Cerebellar nuclear complex (tissue), 1 donor: ENCODE results near the gene E2F2.
"Not testable (repeated sequence)": the region's sequence is repeated elsewhere in the genome, so short reads cannot be mapped to it uniquely, and the experiment has no call there.

Experiments
- DNase-seq, 2 experiments: peaks; one replicate each; lab custom pipeline; 2025; lab: John Stamatoyannopoulos, UW

The E2F2 gene

DNA sequence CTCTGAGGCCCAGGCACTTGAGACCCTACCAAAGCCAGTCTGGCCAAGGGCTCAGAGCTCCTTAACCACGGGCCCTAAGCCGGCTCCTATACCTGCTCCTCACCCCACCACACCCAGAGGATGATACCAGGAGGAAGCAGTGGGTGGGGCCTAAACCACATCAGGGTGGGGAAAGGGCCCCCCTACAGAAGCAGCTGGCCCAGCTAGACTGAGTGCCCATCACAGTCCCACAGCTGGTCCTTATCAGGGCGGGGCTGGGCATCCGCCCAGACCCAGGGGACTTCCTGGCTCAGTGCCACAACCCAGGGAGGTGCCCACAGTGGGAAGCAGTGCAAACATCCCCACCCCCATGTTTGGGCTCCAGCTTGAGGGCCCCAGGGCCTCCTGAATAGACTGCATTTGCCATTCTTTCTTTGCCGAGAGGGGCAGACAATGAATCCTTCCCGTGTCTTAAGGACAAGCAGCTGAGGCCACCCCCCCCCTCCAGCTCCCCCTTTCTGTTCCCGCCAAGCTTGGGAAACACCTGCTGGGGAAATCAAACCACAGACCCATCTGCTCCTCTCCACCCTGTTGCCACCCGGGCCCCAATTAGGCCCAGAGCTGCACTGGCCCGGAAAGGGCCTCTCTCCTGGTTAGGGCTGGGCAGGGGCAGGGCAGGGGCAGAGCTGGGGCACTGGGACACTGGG is 6.2 kb downstream of the E2F2 start:
- DNase-seq, result no peak

DNA sequence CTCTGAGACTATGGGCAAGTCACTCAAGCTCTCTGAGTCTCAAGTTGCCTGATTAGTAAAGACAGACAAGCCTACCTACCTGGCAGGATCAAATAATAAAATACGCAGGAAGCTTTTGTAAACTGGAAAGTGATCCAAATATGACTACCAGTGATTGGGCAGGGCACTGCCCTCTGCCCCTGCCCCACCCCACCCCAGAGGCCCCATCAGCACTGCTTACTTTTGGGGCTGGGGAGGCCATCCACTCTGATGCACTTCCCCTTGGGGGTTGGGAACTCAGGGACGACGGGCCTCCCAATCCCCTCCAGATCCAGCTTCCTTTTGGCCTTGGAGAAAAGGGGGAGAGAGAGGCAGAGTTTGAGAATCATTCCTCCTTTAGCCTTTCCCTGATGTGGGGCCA is 6.9 kb downstream of the E2F2 start:
- no peak for DNase-seq

DNA sequence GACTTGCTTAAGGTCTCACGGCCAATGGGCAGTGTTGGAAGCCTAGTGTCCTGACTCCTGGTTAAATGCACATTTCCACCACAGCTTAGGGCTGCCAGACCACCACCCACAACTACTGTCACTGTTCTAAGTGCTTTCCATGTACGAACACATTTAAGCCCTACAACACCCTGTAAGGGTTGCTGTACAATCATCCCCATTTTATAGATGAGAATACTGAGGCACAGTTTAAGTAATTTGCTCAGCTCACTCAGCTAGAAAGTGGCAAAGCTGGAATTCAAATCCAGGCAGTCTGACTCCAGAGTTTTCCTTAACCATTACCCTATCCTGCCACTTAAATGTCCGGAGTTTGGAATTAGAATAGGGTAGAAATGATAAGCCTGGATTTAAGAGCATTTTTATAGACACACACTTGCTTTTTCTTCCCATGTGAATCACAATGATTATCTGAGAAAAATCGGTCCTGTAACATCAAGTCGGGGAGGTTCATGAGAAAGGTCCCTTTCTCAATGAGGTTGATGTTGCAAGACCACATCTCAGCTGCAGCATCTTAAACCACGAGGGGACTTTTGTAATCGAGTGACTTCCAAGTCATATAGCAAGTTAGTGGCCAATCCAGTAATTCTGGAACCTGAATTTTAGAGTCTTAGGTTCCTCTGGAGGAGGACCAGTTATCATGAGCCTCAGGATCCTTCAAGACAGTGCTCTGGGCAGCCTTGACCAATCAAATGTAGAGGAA is 8.6 kb downstream of the E2F2 start:
- DNase-seq, result no peak

DNA sequence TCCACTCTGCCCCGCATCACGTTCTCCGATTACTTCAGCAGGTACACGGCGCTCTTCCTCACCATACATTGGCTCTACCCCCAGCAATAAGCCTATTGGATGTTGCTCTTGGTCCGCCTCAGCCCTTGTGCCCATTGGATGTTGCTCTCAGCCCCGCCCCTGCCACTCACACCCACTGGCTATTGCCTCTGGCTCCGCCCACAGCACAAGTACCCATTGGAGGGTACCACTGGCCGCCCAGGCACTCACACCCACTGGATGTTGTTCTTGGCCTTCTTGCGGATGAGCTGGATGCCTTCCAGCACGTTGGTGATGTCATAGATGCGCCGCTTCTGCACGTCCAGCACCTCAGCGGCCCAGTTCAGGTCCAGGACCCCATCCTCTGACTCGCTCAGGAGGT is 9.4 kb downstream of the E2F2 start:
- DNase-seq, result no peak

DNA sequence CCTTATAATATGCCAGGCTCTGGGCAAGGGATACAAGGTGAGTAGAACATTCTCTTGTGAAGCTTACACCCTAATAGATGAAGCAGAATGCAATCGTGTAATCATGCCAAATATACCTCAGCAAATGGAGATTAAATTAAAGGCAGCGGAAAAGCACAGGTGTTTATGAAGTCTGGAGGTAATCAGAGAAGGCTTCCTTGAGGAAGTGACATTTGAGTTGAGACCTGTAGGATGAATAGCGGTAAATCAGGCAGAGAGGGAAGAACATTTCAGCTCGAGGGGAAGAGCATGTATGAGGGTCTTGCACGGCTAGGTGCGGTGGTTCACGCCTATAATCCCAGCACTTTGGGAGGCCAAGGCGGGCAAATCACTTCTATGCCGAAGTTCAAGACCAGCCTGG is 13.5 kb downstream of the E2F2 start:
- DNase-seq, result no peak

DNA sequence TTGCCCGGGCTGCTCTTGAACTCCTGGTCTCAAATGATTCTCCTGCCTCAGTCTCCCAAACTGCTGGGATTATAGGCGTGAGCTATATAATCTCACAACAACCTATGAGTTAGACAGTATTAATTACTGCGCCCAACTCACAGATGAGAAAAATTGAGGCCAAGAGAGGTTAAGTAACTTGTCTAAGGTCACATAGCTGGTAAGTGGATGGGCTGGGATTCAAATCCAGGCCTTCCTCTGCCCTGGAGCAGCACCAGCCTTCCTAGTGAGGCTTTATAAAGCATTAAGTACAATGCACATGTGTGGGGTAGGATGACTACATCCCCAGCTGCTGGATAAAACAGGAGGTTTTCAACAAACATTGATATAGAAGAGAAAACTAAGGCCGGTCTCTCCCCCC is 15.1 kb downstream of the E2F2 start:
- no peak for DNase-seq

DNA sequence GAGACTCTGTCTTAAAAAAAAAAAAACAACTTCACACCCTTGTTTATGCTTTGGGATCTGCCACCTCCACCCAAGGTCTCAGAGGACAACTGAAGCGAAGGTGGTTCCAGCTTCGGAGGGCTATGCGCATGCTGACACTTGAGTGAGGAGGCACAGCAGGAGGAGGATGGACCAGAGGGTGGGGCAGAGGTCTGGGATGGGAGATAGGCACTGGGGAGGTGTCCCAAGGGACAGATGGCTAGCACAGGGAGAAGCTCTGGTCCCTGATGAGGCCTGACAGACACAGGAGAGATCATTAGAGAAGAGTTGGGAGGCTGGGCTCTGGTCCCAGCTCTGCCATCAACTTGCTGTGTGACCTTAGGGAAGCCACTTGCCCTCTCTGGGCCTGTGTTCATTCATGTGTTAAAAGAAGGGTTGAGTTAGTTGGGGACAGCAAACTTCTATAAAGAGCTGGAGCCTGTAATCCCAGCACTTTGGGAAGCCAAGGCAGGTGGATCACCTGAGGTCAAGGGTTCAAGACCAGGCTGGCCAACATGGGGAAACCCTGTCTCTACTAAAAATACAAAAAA is 16.8 kb downstream of the E2F2 start:
- no peak for DNase-seq

DNA sequence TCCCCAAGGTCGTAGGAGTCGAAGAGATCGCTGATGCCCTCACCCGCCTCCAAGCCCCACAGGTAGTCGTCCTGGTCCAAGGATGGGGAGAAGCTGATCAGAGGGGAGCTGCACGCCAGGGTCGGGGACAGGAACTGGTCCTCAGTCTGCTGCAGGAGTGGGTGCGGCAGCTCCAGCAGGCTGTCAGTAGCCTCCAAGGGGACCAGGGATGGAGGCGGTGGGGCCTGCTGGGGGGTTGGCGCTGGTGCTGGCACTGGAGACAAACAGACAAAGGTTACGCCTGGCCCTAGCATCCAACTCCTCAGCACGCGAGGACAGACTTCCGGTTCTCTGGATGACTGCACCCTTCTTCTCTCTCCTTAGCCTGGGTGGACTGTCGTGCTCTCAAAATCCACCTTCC is 21.1 kb downstream of the E2F2 start:
- no peak for DNase-seq

DNA sequence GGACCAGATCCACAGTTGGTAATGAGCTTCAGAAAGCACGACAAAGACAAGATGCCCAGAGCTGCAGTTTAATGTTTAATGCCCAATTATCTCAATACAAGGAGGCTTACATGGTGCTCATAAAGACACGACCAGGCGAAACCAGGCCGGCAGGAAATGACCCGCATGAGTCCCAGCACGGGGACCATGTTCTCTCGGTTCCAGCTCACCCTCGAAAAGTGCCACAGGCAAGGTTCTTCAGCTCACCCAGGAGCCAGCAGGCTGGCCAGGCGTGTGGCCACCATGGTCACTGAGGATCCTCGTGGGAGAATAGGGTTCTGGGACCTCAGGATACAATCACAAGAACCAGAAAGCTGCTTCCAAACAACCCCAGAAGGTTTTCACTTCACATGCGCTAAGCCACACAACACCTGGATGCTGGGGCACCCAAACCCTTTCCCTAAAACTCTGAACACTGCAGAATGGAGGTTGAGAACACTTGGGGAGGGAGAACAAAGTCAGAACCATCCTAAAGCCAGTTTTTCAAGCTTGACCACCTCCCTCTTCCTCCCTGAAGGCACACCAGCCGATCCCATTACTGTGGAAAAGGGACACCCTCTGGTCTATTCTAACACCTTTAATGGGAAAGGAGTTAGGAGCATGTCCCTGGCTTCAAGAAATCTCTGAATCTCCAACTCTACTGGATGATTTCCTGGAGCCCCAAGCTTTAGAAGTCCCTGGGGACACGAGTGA is 24.5 kb downstream of the E2F2 start:
- no peak for DNase-seq

DNA sequence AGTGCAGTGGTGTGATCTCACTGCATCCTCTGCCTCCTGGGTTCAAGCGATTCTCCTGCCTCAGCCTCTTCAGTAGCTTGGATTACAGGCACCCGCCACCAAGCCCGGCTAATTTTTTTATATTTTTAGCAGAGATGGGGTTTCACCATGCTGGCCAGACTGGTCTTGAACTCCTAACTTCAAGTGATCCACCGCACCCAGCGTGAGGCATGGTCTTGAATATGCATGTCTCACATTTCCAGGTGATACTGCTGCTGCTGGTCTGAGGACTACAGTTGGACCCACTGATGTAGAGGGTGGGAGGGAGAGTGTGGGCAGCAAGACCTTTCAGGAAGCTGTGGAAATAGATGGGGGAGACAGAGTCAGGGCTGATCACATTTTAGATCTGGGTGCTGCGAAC is 25.2 kb downstream of the E2F2 start:
- no peak for DNase-seq

DNA sequence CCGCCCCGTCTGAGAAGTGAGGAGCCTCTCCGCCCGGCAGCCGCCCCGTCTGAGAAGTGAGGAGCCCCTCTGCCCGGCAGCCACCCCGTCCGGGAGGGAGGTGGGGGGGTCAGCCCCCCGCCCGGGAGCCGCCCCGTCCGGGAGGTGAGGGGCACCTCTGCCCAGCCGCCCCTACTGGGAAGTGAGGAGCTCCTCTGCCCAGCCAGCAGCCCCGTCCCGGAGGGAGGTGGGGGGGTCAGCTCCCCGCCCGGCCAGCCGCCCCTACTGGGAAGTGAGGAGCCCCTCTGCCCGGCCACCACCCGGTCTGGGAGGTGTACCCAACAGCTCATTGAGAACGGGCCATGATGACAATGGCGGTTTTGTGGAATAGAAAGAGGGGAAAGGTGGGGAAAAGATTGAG is 26.9 kb downstream of the E2F2 start:
- not testable (repeated sequence) for DNase-seq

DNA sequence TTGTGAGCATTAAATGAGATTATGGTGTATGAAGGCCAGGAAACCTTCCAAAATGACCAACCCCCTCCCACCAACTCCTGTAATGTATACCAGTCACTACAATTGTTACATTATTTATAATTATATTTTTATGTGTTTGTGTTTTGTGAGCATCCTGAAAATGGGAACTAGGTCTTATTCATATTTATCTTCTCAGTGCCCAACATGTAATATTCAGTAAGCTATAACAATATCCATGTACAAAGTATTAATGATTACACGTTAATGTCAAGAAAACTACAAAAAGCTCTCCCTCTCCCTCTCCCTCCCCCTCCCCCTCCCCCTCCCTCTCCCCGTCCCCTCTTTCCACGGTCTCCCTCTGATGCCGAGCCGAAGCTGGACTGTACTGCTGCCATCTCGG is 28.1 kb downstream of the E2F2 start:
- no peak for DNase-seq

DNA sequence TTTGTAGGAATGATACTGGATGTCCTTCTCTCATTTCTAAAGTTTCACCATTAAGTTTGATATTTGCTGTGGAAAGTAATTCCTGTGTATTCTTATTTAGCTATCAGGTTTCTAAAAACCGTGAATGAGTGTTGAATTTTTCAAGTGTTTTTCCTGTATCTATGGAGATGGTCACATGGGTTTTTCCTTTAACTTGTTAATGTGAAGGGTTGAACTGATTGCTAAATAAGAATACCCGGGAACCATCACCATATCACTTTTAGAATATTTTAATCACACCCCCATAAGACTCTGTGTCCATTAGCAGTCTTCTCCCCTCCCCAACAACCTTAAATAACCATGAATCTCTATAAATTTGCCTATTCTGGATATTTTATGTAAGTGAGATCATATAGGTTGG is 30.6 kb downstream of the E2F2 start:
- DNase-seq, result no peak

DNA sequence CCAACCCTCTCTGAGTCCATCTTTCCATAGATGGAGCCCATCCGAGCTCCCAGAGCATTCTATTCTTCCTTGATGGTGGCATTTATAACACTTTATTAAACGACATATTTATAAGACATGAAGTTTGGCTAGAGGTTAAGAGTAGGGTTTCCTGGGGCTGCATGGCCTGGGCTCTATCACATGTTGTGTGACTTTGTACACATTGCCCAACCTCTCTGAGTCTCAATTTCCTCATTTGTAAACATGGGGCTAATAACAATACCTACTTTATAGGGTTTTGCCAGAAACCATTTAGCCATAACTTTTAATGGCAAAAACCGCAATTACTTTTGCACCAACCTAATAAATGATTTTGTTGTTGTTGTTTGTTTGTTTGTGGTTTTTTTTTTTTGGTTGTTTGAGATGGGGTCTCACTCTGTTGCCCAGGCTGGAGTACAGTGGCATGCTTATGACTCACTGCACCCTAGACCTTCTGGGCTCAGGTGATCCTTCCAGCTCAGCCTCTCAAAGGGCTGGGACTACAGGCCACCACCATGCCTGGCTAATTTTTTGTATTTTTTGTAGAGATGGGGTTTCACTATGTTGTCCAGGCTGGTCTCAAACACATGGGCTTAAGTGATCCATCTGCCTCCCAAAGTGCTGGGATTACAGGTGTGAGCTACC is 33.1 kb downstream of the E2F2 start:
- no peak for DNase-seq

DNA sequence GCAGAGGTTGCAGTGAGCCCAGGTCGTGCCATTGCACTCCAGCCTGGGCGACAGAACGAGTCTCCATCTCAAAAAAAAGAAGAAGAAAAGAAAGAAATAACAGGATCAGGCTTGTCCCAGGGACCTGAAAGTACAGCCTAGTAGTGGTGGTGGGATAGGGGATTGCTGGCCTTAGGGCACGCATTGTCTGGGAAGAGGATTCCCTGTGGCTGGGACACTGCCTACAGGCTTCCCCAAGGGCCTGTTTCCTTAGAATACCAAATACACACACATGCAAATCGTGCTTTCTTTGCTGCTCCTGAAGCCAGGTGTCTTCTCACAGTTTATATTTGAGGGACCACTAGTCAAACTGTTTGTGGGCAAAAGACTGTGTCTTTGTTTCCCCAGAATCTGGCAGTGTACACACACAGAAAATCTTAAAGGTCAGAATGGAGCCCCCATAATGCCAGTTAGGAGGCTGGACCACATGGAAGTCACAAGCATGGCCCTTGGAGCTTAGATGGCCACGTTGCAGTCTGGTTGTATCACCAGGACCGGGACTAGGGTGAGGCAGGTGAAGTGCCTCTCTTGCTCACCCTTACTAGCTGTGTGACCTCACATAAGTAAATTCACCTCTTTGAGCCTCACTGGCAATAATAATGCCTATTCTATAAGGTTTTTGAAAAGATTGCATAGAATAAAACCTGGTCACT is 34.4 kb downstream of the E2F2 start:
- no peak for DNase-seq

DNA sequence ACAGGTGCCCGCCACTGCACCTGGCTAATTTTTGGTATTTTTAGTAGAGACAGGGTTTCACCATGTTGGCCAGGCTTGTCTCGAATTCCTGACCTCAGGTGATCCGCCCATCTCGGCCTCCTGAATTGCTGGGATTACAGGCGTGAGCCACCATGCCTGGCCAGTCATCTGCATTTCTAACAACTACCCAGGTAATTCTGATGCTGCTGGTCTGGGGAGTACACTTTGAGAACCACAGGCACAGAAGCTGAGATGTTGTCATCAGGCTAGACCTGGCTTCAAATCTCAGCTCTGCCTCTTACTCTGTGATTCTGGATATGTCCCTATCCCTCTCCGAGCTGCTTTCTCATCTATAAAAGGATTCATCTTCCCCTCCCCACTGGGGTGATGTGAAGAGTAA is 36.2 kb downstream of the E2F2 start:
- not testable (repeated sequence) for DNase-seq

DNA sequence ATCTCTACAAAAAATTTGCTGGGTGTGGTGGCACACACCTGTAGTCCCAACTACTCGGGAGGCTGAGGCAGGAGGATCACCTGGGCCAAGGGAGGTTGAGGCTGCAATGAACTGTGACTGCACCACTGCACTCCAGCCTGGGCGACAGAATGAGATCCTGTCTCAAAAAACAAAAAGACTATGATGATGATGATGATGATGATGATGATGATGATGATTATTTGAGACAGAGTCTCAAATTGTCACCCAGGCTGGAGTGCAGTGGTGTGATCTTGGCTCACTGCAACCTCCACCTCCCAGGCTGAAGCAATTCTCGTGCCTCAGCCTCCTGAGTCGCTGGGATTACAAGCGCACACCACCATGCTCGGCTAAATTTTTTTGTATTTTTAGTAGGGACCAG is 38.3 kb downstream of the E2F2 start:
- not testable (repeated sequence) for DNase-seq

DNA sequence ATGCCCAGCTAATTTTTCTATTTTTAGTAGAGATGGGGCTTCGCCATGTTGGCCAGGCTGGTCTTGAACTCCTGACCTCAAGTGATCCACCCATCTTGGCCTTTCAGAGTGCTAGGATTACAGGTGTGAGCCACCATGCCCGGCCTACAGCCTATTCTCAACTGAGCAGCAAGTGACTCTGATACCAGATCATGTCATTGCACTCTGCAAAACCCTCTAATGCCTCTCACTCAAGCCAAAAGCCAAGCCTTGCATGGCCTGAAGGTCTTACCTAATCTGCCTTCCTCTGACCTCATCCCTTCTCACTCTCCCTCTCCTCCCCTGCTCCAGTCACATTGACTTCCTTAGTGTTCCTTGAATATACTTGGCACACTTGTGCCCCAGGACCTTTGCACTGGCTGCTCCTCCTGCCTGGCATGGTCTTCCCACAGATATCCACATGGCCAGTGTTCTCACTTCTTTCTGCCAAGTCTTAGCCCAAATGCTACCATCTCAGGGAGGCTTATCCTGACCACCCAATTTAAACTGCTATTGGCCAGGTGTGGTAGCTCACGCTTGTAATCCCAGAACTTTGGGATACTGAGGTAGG is 38.8 kb downstream of the E2F2 start:
- no peak for DNase-seq

DNA sequence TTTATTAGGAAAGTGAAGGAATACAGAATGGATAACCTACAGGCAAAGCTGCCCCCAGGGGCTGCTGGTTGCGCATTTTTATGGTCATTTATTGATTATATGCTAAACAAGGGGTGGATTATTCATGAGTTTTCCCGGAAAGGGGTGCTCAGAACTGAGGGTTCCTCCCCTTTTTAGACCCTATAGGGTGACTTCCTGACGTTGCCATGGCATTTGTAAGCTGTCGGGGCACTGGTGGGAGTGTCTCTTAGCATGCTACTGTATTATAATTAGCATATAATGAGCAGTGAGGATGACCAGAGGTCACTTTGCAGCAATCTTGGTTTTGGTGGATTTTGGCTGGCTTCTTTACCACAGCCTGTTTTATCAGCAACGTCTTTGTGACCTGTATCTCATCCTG is 41.2 kb downstream of the E2F2 start:
- no peak for DNase-seq

DNA sequence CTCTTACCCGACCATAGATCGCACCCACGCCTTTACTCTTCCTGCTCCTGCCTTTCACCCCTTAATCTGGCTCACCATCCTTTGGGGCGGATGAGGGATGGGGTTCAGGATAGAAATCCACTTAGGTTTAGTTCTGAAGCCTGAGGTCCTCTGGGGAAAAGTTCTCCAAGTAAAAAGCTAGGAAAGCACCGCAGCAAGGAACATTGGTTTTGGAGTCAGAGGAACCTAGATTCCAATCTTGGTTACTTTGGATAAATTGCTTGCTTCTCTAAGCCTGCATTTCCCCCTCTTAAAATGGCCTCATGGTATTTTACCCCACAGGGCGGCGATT is 46.1 kb downstream of the E2F2 start:
- DNase-seq, result no peak

DNA sequence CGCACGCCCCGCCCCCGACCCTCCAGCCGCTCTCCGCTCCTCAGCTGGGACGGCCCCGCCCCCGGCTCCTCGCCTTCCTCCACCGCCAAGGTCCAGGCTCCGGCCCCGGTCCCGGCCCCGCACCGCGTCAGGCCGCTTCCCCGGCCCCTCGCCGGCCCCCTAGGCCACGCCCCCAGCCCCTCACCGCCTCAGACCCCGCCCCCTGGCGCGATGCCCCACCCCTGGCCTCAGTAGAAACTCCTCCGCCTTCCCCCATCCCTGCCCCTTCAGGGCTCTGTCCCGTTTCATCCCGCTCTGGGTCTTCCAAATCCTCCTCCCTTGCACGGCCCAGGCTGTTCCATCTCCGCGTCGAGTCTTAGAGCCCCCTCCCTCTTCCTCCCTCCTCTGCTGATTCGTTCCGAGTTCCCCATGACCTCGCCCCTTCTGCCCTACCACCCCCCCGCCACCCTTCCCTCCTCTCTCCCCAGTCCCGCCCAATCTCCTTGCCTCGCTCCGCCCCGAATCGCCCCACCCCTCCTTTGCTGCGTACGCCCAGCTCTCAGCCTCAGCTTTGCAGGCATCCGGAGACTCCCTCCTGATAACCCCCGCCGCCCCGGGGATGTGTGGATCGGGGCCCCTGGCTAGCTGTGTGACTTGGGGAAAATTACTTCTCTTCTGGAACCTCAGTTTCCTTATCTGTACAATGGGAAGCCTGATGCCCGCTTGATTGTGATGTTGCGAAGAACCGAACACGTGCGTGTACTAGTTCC is 46.6 kb downstream of the E2F2 start:
- no peak for DNase-seq
